ENCODE measurements around the gene SH3RF3. TPM values are rescaled to one million over a fixed set of nuclear protein-coding genes. Genes with fewer than 3 reads are reported as not detected.

SH3RF3 gene
- total RNA-seq, 1 donor from 2014 or later = 1.3 TPM

DNA sequence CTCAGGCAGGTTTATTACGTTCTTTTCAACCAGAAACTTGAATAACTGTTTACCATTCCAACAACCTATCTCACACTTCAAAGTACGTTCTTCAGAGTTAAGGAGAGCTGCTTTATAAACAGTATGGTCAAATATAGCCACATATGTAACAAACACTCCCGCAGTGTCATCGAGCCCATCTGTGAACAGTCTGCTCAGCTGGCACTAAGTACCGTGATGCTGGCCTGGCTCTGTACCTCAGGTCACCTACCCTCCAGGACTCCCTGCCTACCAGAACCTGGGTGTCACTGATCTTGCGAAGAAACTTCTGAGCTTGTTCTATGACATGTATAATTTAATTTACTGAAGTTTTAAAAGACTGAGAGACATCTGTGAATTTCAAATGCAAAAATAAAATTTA, 413.4 kb downstream of the SH3RF3 start:
- Mint-ChIP-seq H3K27ac (no peak overlapping the region), H3K9me3 (ENCODE audit: low read depth) (no peaks in the 10 kb centered on the region), H3K36me3 (ENCODE audit: insufficient read depth) (peaks cover 5% of the 10 kb centered on the region), H3K27me3 (no peaks in the 10 kb centered on the region), H3K4me3 (ENCODE audit: low read depth) (no peak overlapping the region), H3K4me1 (ENCODE audit: low read depth) (no peaks in the 10 kb centered on the region)
- TF ChIP-seq, protein P1, sequence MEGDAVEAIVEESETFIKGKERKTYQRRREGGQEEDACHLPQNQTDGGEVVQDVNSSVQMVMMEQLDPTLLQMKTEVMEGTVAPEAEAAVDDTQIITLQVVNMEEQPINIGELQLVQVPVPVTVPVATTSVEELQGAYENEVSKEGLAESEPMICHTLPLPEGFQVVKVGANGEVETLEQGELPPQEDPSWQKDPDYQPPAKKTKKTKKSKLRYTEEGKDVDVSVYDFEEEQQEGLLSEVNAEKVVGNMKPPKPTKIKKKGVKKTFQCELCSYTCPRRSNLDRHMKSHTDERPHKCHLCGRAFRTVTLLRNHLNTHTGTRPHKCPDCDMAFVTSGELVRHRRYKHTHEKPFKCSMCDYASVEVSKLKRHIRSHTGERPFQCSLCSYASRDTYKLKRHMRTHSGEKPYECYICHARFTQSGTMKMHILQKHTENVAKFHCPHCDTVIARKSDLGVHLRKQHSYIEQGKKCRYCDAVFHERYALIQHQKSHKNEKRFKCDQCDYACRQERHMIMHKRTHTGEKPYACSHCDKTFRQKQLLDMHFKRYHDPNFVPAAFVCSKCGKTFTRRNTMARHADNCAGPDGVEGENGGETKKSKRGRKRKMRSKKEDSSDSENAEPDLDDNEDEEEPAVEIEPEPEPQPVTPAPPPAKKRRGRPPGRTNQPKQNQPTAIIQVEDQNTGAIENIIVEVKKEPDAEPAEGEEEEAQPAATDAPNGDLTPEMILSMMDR (IDR thresholded peaks at IDR 0.05; ENCODE audit: unreplicated experiment) = no peak
- DNase-seq (ENCODE audit: low spot score, unreplicated experiment) = no peak

DNA sequence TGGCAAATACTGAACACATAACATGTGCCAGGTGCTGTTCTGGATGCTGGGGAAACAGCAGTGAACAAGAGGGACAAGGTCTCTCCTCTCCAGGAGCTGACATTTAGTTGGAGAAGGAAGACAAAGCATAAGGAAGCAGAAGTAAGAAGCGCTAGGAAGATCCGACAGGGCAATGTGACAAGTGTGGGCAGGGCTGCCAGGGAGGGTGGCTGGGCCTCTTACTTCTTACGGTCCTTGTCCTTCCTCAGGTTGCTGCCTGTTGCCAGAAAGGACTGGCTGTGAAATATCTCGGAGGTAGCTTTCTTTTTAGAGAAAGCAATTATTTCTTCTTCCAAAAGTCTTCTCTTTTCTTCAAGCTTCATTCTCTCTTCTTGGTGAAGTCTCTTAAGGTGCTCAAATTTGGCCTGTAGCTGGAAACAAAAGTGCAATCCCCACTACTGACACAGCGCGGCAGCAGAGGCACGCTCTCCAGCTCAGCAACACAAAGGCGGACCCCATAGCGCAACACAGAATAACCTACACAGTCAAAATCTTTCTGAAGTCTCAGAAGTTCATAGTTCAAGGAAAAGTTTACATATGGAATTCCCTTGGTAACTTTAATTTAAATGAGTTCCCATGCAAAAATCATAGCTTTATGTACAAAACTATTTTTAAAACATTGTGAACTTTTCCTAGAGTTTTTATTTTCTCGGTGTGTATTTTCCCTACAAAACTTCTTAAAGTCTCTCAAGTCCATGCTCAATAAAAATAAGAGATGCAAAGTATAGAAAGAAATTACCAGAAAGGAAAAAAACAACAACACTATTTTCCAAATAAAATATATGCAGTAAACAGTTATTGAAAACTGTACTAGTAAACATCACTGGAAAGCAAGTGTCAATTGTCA, 417.1 kb downstream of the SH3RF3 start:
- Mint-ChIP-seq H3K4me3 (ENCODE audit: low read depth) (no peak overlapping the region), H3K27me3 (no peaks in the 10 kb centered on the region), H3K9me3 (ENCODE audit: low read depth) (no peaks in the 10 kb centered on the region), H3K36me3 (ENCODE audit: insufficient read depth) (peaks cover 7% of the 10 kb centered on the region), H3K4me1 (ENCODE audit: low read depth) (no peaks in the 10 kb centered on the region), H3K27ac (no peak overlapping the region)
- peak; percentile 60 for DNase-seq (ENCODE audit: low spot score, unreplicated experiment)
- TF ChIP-seq, protein P1 (IDR thresholded peaks at IDR 0.05; ENCODE audit: unreplicated experiment) = peak; percentile 94

DNA sequence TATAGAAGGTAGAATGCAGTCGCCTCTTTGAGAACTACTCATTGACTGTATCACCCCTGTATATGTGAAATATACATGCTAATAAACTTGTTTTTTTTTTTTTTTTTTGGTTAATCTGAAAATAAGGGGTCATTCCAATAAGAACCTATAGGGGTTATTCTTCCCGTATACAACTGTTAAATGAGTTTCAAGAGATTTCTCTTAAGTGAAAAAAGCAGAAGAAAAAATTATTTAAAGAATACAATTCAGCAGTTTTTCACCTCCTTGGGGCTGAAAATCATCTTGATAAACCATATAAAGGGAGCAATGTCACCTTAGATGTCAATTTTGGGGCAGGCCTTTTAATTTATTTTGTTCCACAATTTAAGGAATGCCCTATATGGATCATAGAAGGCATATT, 418.3 kb downstream of the SH3RF3 start:
- Mint-ChIP-seq H3K4me3 (ENCODE audit: low read depth) (no peak overlapping the region), H3K36me3 (ENCODE audit: insufficient read depth) (peaks cover 14% of the 10 kb centered on the region), H3K27me3 (no peaks in the 10 kb centered on the region), H3K27ac (no peak overlapping the region), H3K9me3 (ENCODE audit: low read depth) (no peaks in the 10 kb centered on the region), H3K4me1 (ENCODE audit: low read depth) (no peaks in the 10 kb centered on the region)
- no peak for DNase-seq (ENCODE audit: low spot score, unreplicated experiment)
- TF ChIP-seq, protein P1 (IDR thresholded peaks at IDR 0.05; ENCODE audit: unreplicated experiment) = no peak

DNA sequence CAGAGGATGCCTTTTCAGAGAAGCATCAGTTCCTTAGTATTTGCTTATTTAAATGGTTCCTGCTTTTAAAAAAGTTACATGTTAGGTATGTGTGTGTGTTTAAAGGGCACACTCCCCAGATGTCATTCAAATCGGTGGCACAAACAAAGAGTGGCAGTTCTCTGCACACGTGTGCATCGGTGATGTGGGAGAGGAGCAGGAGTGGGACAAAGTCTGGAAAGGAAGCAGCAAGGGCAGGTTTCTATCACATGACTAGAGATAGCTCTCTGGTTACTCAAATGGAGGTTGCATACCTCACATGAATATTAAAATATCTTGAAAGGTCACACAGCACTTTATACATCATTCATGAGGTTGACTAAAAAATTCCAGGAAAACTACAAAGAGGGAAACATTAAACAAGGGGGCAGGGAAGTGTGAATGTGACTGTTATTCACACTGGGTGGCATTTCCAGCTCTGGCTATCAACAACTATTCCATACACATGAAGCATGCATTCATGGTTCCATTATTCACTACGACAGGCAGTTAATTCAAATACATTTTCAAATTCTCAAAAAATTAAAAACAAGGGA, 420.1 kb downstream of the SH3RF3 start:
- DNase-seq (ENCODE audit: low spot score, unreplicated experiment) = no peak
- TF ChIP-seq, protein P1 (IDR thresholded peaks at IDR 0.05; ENCODE audit: unreplicated experiment) = no peak
- Mint-ChIP-seq H3K9me3 (ENCODE audit: low read depth) (no peaks in the 10 kb centered on the region), H3K27ac (no peak overlapping the region), H3K27me3 (no peaks in the 10 kb centered on the region), H3K4me3 (ENCODE audit: low read depth) (no peak overlapping the region), H3K4me1 (ENCODE audit: low read depth) (no peaks in the 10 kb centered on the region), H3K36me3 (ENCODE audit: insufficient read depth) (peaks cover 20% of the 10 kb centered on the region)

Small RNA genes within 50 kb of the gene (microRNA-seq; reads per million reads assigned to microRNA genes)
- gene MIR4265 (ENCODE audit: borderline number of aligned reads, unreplicated experiment) (not detected), gene MIR4266 (ENCODE audit: borderline number of aligned reads, unreplicated experiment) (not detected)

Other genes with a start within 250 kb of the SH3RF3 start
- gene EDAR, start 140.0 kb upstream of the SH3RF3 start, total RNA-seq = 0.24 and 0.69 TPM in 2 replicates